GM12865 (cell line): ENCODE results near the gene CPNE2.

Experiments used
- DNase-seq: peaks from one replicate; pipeline ENCODE4 v3.0.0; 2010; ENCODE audit warnings: low read depth
- H3K4me3 ChIP-seq: 2 replicates; pipeline ENCODE4 v1.5.1; 2011; ENCODE audit warnings: mild to moderate bottlenecking, low read depth, low read length, control low read depth
- CTCF ChIP-seq: IDR thresholded peaks from 2 replicates; pipeline ENCODE4 v1.5.1; 2011; ENCODE audit warnings: low read length, control low read depth, low read depth, inconsistent platforms; ENCODE audit not compliant: insufficient read depth; ENCODE audit errors: missing control alignments

The CPNE2 gene

DNA sequence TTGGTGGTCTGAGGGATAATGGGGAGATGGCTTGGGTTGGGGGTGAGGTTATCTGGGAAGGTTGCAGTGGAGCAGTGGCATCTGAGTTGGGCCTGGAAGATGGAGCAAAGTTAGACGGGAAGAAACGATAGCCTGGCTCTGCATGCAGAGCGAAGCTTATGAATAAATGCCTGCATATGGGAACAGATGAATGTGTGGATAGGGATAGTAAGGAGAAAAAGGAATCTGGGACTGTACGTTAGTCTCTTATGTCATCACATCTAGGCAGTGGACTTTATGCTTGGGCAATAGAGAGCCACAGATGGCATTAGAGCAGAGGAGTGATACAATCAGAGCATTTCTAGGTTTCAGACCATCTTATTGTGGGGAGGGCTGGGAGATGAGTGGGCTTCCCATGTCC is 33.0 kb downstream of the CPNE2 start:
- no peak for DNase-seq
- no peak for TF ChIP-seq CTCF
- no peak overlapping the region for H3K4me3 ChIP-seq

DNA sequence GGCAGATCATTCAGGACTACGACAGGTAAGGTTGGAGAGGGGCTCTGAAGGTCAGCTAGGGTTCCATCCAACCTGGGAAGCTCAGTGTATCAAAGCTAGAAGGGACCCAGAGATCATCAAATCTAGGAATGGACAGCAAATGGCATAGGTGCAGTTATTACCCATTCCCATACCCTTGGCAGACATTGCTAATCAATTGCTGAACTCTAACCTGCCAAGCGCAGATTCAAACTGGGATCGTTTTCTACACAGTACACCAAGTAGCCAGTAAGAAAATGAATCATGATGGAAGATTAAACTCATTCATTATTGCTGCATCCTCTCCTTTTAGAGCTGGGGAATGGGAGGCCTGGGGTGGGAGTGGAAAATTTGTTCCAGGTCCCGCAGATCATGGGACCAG is 33.6 kb downstream of the CPNE2 start:
- H3K4me3 ChIP-seq, result no peak overlapping the region
- DNase-seq, result no peak
- no peak for TF ChIP-seq CTCF

- H3K4me3 ChIP-seq, result no peak overlapping the region
- no peak for DNase-seq
- TF ChIP-seq CTCF, result no peak
Observed at GRCh38 chr16:57126411-57126810, 34.0 kb downstream of the CPNE2 start.

GRCh38 chr16:57127037-57127763 is 34.8 kb downstream of the CPNE2 start:
- peak; percentile 80 for DNase-seq
- TF ChIP-seq CTCF, result no peak

GRCh38 chr16:57127836-57128235 is 35.5 kb downstream of the CPNE2 start:
- DNase-seq, result no peak
- H3K4me3 ChIP-seq, result no peak overlapping the region
- TF ChIP-seq CTCF, result no peak

More at GRCh38 chr16:57127037-57127763, 34.8 kb downstream of the CPNE2 start:
- no peak overlapping the region for H3K4me3 ChIP-seq

- peak; percentile 63 for DNase-seq
- TF ChIP-seq CTCF, result no peak
- no peak overlapping the region for H3K4me3 ChIP-seq
Observed at GRCh38 chr16:57128771-57129389, 36.5 kb downstream of the CPNE2 start.

DNA sequence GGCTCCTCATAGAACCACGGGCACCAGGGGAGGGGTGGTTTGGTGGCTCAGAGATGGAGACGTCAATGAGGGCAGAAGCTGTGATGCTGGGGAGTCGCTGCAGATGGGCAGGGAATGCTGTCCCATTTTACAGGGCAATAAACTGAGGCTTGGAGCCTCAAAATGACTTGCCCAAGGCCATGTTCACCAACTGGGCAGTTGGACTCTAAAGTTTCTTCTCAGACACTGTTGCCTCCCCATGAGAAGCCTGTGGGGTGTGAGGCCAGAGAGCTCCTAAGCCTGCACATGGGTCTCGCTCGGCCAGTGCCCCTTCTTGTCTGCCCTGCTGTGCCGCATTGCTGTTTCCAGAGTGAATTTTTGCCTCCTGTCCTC is 38.6 kb downstream of the CPNE2 start:
- no peak overlapping the region for H3K4me3 ChIP-seq
- no peak for DNase-seq
- TF ChIP-seq CTCF, result no peak
